Measurements from ENCODE around the gene LAT. TPM values are rescaled to one million over a fixed set of nuclear protein-coding genes. Genes with fewer than 3 reads are reported as not detected.
A peak's percentile ranks its signal among the peaks of the same experiment; 100 is the strongest.

Gene LAT
- total and polyA plus RNA-seq, 2 of the 13 experiments (the other 11 are each of a cell fraction or from before 2014, with no cell fraction given), result 2.0 to 3.0 TPM

- no peak for TF ChIP-seq RFX3 (CRISPR knock-in tag; IDR thresholded peaks at IDR 0.05)
- TF ChIP-seq ZNF468 (CRISPR knock-in tag; IDR thresholded peaks at IDR 0.05), result no peak
- no peak for TF ChIP-seq TCF12 (IDR thresholded peaks at IDR 0.05)
- peak; percentile 51; the same call in 1 of the 2 replicates for TF ChIP-seq TCF12 (CRISPR knock-in tag; IDR thresholded peaks at IDR 0.05)
- 0 out of 2 replicates have a peak, but pooled peaks have one; percentile 48 for TF ChIP-seq ZNF383 (CRISPR knock-in tag; IDR thresholded peaks at IDR 0.05; ENCODE audit: borderline replicate concordance)
- TF ChIP-seq, protein P1, sequence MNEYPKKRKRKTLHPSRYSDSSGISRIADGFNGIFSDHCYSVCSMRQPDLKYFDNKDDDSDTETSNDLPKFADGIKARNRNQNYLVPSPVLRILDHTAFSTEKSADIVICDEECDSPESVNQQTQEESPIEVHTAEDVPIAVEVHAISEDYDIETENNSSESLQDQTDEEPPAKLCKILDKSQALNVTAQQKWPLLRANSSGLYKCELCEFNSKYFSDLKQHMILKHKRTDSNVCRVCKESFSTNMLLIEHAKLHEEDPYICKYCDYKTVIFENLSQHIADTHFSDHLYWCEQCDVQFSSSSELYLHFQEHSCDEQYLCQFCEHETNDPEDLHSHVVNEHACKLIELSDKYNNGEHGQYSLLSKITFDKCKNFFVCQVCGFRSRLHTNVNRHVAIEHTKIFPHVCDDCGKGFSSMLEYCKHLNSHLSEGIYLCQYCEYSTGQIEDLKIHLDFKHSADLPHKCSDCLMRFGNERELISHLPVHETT (CRISPR knock-in tag; conservative IDR thresholded peaks at IDR 0.05), result 0 out of 2 replicates have a peak, but pooled peaks have one; percentile 51
- TF ChIP-seq PBX3 (CRISPR knock-in tag; IDR thresholded peaks at IDR 0.05; ENCODE audit: borderline replicate concordance), result peak; percentile 97; the same call in 1 of the 2 replicates
- no peak for TF ChIP-seq ZNF354B (CRISPR knock-in tag; IDR thresholded peaks at IDR 0.05)
- TF ChIP-seq POGK (CRISPR knock-in tag; conservative IDR thresholded peaks at IDR 0.05), result peak; percentile 81
- no peak; the same call in 1 of the 2 replicates for TF ChIP-seq ZNF747 (CRISPR knock-in tag; IDR thresholded peaks at IDR 0.05; ENCODE audit: borderline replicate concordance)
- TF ChIP-seq JUNB (CRISPR knock-in tag; IDR thresholded peaks at IDR 0.05; ENCODE audit: borderline replicate concordance), result no peak
- TF ChIP-seq SPEN (CRISPR knock-in tag; IDR thresholded peaks at IDR 0.05; ENCODE audit: low read depth), result peak; percentile 72
- 0 out of 2 replicates have a peak, but pooled peaks have one; percentile 71 for TF ChIP-seq GTF3A (CRISPR knock-in tag; conservative IDR thresholded peaks at IDR 0.05)
- TF ChIP-seq, protein P2, sequence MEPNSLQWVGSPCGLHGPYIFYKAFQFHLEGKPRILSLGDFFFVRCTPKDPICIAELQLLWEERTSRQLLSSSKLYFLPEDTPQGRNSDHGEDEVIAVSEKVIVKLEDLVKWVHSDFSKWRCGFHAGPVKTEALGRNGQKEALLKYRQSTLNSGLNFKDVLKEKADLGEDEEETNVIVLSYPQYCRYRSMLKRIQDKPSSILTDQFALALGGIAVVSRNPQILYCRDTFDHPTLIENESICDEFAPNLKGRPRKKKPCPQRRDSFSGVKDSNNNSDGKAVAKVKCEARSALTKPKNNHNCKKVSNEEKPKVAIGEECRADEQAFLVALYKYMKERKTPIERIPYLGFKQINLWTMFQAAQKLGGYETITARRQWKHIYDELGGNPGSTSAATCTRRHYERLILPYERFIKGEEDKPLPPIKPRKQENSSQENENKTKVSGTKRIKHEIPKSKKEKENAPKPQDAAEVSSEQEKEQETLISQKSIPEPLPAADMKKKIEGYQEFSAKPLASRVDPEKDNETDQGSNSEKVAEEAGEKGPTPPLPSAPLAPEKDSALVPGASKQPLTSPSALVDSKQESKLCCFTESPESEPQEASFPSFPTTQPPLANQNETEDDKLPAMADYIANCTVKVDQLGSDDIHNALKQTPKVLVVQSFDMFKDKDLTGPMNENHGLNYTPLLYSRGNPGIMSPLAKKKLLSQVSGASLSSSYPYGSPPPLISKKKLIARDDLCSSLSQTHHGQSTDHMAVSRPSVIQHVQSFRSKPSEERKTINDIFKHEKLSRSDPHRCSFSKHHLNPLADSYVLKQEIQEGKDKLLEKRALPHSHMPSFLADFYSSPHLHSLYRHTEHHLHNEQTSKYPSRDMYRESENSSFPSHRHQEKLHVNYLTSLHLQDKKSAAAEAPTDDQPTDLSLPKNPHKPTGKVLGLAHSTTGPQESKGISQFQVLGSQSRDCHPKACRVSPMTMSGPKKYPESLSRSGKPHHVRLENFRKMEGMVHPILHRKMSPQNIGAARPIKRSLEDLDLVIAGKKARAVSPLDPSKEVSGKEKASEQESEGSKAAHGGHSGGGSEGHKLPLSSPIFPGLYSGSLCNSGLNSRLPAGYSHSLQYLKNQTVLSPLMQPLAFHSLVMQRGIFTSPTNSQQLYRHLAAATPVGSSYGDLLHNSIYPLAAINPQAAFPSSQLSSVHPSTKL (CRISPR knock-in tag; IDR thresholded peaks at IDR 0.05), result no peak; the same call in 1 of the 2 replicates
- TF ChIP-seq, protein P3, sequence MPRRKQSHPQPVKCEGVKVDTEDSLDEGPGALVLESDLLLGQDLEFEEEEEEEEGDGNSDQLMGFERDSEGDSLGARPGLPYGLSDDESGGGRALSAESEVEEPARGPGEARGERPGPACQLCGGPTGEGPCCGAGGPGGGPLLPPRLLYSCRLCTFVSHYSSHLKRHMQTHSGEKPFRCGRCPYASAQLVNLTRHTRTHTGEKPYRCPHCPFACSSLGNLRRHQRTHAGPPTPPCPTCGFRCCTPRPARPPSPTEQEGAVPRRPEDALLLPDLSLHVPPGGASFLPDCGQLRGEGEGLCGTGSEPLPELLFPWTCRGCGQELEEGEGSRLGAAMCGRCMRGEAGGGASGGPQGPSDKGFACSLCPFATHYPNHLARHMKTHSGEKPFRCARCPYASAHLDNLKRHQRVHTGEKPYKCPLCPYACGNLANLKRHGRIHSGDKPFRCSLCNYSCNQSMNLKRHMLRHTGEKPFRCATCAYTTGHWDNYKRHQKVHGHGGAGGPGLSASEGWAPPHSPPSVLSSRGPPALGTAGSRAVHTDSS (CRISPR knock-in tag; conservative IDR thresholded peaks at IDR 0.05), result no peak
- peak; percentile 38; the same call in 1 of the 2 replicates for TF ChIP-seq FOXK2 (IDR thresholded peaks at IDR 0.05)
- TF ChIP-seq SMAD9 (CRISPR knock-in tag; IDR thresholded peaks at IDR 0.05), result no peak
Observed at GRCh38 chr16:28950648-28951409, 34.0 kb upstream of the LAT start, which contains the start of gene NFATC2IP (continued).

Measured in HepG2 (cell line).